Epithelial cell of prostate (primary cell): Measurements from ENCODE around the gene ITGA11.

ENCODE experiments used
- DNase-seq: peaks from one replicate; pipeline ENCODE4 v3.0.0-alpha.2; 2011; ENCODE audit warnings: low read depth, low spot score
- H3K27ac ChIP-seq: fragments of 450-650 bp; 2 replicates; pipeline ENCODE4 v1.5.1; 2017; ENCODE audit warnings: mild to moderate bottlenecking

The ITGA11 gene

DNA sequence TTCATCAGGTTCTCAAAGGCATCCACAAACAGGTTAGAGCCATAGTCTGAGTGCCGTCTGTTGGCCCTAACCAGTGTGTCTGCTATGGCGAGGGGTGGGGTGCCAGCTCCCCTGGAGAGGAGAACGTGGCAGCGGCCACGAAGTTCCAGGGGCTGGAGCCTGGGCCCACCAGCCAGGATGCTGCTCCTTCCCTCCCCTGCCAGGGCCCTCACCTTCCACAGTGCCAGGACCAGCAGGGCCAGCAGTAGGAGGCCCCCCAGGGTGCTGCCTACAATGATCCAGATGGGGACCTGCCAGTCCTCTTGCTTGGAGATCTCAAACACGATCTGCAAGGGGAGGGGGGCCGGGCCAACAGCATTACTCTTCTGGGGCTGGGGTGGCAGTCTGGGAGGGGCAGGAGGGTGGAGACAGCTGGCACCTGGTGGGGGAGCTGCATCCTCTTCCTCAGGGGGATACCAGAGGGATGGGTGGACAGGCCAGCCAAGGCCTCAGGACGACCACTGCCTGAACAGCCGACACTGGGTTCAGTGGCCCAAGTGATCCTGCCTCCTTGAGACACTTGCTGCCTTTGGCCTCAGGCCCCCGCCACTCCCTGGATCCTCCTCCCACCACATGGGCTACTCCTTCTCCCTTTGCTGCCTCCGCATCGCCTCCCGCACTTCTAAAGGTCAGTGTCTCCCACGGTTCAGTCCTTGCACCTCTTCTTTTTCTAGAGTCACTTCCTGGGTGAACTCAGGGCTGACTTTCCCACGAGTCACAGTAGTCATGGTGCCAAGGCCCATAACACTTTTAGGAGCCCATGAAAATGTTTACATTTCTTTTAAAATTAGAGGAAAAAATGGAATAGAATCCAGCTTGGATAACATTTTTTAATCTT, 128.2 kb downstream of the ITGA11 start:
- H3K27ac ChIP-seq, result peak overlapping the region; percentile 56
- DNase-seq, result no peak

DNA sequence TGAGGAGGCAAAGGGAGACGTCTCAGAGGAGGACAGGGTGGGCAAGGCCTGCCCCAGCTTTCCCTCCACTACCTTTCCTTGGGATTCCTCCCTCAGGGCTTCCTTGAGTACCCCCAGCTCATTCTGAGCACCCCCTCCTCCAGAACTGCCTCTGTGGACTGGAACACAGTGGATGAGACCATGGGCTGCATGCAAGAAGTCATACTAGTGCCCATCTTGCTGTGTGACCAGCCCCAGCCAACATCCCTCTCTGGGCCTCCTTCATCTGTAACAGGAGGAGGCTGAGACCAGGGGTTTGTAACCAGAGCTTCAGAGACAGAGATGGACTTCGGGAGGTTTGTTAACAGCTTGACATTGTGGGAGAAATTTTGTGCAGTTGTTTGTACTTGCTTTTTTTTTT, 128.8 kb downstream of the ITGA11 start:
- no peak overlapping the region for H3K27ac ChIP-seq
- DNase-seq, result no peak

DNA sequence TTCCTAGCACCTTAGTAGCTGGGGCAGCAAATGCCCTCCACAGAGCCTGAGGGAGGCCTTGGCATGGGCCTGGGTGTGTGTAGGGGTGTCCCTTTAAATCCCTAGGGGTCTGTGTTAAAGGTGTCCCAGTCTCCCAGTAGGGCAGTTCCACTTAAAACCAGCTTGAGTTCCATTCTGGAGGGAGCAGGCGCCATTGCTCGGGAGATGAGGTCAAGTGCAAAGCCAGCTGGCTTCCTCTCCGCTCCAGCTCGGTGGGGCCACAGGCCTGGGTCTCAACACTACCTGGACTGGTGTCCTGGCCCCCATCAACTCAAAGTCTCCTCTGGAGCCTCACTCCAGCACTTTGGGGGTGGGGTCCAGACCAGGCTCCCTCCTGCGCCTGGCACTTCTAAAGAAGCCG, 129.2 kb downstream of the ITGA11 start:
- DNase-seq, result no peak
- no peak overlapping the region for H3K27ac ChIP-seq

DNA sequence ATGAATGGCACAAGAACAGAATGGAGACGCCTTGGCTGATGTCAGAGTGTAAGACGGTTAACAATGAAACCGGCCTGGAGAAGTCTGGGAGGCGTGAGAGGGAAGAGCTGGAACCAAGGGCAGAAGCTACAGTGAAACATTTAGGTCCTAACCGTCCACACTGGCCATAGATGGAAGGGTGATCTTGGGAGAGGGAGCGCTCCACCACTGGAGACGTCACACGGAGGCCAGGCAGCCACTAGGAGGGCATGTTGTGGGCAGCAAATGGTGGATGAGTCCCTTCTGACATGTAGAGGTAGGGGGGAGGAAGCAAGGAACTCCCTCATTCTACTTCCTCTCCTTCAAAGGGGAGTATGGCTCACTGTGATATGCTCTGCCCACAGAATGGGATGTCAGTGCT, 130.7 kb downstream of the ITGA11 start:
- H3K27ac ChIP-seq, result peak overlapping the region; percentile 4
- no peak for DNase-seq

DNA sequence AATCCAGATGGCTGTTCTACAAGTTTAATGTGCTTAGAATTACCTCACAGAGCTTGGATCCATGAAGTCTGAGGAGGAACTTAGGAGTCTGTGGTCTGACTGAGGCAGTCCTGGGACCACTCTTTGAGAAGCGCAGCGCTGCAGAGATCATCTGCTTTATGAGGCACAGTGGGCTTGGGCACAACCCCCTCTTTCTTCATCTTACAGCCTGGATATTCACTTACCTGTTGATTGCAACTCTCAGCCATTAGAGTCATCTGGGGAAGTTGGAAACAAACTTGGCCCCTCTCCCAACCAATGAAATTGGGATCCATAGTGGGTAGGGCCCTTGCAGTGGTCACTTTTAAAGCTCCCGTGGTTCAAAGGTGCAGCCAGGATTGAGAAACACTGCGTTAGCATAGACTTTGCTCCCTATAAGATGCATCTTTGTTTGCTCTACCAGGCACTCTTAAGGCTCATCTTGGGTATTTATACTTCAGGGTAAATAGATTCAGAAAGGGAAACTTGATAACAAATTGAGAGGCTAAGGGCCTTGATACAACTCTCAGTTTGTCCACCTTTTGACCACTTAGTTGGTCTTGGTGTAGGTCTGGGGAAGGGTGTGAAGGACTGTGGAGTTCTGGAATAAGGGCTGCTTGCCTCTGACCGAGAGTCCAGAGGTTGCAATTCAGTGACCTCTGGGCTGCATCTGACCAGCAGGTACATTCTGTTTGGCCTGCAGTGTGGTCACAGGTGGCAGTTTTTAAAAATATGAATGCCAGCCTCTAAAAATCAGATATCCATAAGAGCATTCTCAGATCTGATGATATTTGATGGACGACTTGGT, 131.6 kb downstream of the ITGA11 start:
- no peak for DNase-seq
- no peak overlapping the region for H3K27ac ChIP-seq

DNA sequence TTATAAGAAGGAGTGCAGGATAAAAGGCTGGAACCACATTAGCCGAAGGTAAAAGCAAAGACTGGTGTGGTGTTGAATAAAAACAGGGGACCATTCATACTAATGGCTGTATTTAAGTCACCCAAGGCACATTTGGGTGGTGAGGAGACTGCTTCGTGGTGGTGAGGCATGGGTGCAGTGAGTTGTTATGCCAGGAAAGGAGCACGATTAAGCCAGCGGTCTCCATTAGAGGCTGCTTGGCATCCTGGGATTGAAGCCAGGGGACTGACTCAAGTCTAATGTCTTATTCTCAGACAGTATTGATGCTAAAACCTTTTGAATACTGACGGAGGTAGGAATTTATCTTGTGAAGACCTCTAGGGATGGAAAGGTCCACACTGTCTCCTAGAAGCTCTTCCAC, 132.5 kb downstream of the ITGA11 start:
- no peak for DNase-seq
- H3K27ac ChIP-seq, result no peak overlapping the region

DNA sequence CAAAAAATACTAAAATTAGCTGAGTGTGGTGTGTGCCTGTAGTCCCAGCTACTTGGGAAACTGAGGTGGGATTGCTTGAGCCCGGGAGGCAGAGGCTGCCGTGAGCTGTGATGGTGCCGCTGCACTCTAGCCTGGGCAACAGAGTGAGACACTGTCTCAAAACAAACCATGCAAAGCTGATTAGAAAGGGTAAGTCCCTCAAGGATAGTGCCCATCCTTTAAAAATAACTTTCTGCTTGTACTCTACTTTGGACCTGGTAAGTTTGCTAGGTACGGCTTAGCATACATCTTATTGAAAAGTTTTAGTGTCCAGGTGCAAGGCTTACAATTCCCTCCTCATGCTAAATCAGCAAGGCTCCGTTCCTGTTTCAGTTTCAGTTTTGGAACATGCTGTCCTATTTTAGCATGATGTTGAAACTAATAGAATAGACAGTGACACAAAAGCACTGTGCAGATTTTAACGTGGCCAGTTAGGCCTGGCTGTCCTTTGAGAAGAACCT, 133.0 kb downstream of the ITGA11 start:
- no peak overlapping the region for H3K27ac ChIP-seq

DNA sequence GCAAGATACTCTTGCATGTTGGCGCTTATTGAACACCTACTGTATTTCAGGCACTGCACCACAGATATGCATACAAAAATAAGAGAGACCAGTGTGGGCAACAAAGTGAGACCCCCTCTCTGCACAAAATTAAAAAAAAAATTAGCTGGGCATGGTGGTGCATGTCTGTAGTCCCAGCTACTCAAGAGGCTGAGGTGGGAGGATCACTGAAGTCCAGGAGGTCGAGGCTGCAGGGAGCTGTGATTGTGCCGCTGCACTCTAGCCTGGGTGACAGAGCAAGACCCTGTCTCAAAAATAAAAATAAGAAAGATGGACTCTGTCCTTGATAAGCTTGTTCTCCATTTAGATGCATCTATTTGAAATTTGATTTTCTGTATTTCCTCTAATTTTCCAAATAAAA, 133.6 kb downstream of the ITGA11 start:
- H3K27ac ChIP-seq, result no peak overlapping the region
- no peak for DNase-seq

More for the DNA sequence above, 133.0 kb downstream of the ITGA11 start:
- no peak for DNase-seq

DNA sequence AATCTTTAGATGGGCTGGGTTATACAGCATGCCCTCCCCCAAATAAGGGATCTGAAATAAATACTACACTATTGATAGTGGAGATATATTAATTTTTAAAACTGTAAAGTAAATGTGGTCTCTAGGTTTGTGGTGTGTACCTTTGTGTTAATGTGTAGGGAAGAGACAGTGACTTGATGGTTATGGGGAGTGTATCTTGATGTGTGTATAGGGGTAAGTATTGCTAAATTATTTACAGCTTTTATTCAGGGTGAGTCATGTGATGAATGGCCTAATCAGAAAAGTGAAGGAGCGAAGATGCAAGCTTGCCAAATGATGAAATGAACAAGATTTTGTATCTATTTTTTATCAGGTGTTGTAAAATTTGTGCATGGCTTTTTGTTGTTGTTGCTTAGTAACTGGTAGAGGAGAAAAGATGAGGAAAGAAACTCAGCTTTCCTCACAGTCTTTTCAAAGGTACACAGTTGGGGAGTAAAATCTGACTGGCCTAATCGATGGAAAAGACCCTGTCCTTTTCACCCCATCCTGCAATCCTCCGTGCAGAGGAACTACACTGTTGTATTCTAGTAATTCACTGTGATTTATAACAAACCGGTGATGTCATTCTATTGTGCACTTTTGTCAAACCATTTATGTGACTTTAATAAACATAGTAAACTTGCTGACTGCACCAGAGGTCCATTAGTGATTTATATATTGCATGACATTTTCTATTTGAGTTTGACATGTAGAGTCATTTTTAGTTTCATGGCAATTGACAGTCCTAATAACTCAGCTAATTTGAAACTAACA, 136.8 kb downstream of the ITGA11 start:
- no peak for DNase-seq
- no peak overlapping the region for H3K27ac ChIP-seq

DNA sequence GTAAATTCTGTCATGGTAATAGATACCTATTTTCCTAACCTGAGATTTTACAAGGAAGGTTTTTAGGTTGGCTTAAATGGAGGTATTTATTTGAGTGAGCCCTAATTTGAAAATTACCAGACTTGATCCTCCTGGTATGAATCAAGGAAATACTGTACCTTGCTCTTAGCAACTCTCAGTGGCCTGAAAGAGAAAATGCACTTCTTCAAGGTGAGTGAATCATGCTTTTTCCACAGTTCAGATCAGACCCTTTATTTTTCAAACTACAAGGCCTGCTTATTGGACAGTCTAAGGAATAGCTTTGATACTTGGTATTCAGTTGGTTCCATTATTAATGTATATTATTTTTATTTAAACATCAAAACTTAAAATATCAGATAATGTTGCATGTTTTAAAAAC, 139.0 kb downstream of the ITGA11 start:
- no peak overlapping the region for H3K27ac ChIP-seq
- DNase-seq, result no peak

DNA sequence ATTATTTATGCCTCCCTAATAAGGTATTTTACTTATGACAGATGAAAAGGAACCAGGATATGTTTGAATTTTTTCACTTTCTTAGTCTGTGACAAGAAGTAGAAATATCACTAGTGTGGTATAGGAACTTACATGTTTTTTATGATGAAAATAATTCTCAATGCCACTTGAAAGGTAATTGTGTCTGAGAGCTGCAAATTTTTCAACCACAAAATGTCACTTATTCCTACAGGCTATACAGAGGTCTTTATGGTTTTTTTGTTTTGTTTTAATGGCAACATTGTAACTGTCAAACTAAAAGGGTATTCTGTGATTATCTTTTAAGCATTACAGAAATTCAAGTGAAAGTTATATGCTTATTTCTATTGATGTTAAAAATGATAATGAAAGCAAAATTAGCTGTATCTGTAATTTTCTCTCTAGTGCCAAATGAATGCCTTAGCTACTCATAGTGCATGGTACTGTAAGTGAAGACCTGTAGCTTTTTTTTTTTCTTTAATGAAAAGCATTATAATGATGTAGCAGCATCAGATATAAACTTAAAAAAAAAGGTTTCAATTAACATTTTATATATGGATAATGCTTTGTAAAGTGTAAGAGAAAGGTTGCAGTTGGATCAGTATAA, 139.7 kb downstream of the ITGA11 start:
- DNase-seq, result no peak

DNA sequence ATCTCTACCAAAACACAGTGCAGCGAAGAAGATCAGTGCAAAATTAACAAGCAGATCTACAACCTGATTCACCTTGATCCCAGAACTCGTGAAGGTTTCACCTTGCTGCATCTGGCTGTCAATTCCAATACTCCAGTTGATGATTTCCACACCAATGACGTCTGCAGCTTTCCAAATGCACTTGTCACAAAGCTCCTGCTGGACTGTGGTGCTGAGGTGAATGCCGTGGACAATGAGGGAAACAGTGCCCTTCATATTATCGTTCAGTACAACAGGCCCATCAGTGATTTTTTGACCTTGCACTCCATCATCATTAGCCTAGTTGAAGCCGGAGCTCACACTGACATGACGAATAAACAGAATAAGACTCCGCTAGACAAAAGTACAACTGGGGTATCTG, 141.2 kb downstream of the ITGA11 start:
- no peak overlapping the region for H3K27ac ChIP-seq
- DNase-seq, result no peak

More for the DNA sequence above, 139.7 kb downstream of the ITGA11 start:
- no peak overlapping the region for H3K27ac ChIP-seq

DNA sequence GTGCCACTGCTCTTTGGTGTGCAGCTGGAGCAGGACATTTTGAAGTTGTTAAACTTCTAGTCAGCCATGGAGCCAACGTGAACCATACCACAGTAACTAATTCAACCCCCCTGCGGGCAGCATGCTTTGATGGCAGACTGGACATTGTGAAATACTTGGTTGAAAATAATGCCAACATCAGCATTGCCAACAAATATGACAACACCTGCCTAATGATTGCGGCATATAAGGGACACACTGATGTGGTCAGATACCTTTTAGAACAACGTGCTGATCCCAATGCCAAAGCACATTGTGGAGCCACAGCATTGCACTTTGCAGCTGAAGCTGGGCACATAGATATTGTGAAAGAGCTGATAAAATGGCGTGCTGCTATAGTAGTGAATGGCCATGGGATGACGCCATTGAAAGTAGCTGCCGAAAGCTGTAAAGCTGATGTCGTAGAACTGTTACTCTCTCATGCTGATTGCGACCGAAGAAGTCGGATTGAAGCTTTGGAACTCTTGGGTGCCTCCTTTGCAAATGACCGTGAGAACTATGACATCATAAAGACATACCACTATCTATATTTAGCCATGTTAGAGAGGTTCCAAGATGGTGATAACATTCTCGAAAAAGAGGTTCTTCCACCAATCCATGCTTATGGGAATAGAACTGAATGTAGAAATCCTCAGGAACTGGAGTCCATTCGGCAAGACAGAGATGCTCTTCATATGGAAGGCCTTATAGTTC, 142.2 kb downstream of the ITGA11 start:
- H3K27ac ChIP-seq, result peak overlapping the region; percentile 30
- DNase-seq, result no peak

DNA sequence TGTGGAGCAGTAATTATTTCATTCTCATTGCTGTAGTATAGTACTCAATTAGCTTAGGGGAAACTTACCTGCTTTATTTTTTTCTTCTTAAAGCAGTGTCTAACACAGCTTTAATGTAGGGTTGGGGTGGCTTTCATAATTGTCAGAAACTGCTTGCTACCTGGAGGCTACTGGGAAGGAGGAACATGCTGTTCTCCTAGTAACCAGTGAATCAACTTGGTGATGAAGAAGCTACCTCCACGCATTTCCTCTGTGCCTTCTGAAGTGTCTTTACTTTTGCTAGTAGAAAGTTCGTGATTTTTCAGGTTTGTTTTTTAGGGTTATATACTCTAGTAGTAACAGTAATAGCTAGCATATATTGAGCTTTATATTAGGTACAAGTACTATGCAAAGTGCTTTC, 142.9 kb downstream of the ITGA11 start:
- DNase-seq, result no peak
- peak overlapping the region; percentile 30 for H3K27ac ChIP-seq

DNA sequence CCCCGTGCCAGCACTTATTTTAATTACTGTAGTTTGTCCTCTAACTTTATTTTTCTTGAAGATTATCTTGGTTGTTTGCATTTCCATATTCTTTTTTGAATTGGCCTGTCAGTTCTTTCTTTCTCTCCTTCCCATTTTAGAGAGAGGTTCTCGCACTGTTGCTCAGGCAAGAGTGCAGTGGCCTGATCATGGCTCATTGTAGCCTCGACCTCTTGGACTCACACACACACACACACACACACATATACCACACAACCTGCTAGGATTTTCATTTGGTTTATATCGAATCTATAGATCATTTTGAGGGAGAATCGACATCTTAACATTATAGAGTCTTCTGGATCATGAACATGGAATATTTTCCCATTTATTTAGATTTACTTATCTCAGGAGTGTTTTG, 145.7 kb downstream of the ITGA11 start:
- H3K27ac ChIP-seq, result peak overlapping the region; percentile 30
- no peak for DNase-seq

DNA sequence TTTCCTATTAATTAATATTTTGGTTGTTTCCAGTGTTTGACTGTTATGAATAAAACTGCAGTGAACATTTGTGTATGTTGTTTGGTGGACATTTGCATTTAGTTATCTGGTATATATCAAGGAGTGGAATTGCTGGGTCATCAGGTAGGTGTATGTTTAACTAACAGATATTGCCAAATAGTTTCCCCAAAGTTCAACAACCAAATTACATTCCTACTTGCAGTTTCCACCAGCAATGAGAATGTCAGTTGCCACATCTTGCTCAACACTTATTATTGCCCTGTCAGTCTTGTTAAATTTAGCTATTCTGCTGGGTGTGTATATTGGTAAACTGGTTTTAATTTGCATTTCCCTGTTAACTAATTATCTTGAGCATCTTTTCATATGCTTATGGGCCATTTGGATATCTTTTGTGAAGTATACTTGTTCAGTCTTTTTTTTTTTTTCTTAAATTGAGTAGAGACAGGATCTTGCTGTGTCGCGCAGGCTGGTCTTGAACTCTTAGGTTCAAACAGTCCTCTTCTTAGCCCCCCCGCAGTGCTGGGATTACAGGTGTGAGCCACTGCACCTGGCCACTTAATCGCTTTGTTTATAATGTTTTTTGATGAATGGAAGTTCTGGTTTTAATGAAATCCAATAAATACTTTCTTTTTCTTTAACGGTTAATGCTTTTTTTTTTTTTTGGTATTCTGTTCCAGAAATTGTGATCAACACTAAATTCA, 146.5 kb downstream of the ITGA11 start:
- H3K27ac ChIP-seq, result no peak overlapping the region
- no peak for DNase-seq

DNA sequence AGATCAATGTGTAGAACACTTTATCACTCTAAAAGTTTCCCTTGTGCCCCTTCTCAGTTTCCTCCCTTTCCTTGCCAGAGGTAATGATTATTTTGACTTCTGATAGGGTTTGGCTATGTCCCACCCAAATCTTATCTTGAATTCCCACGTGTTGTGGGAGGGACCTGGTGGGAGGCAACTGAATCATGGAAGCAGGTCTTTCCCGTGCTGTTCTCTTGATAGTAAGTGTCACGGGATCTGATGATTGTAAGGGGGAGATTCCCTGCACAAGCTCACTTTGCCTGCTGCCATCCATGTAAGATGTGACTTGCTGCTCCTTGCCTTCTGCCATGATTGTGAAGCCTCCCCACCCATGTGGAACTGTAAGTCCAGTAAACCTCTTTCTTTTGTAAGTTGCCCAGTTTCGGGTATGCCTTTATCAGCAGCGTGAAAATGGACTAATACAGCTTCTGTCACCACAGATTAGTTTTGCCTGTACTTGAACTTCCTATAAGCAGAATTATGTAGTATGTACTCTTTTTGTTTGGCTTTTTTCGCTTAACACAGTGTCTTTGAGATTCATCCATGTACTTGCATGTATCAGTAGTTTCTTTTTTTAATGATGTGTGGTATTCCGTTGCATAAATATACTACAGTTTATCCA, 147.2 kb downstream of the ITGA11 start:
- DNase-seq, result no peak
- peak overlapping the region; percentile 5 for H3K27ac ChIP-seq

DNA sequence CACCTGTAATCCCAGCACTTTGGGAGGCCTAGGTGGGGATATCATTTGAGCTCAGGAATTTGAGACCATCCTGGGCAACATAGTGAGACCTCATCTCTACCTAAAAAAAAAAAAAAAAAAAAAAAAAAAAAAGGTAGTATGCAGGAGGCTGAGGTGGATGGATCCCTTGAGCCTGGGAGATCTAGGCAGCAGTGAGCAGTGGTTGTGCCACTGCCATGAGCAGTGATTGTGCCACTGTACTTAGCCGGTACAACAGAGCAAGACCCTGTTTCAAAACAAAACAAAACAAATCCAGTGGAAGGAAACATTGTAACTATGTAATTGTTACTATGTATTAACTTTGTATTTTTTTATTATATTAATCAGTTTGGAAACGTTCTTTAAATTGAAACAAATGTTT, 148.6 kb downstream of the ITGA11 start:
- DNase-seq, result no peak
- H3K27ac ChIP-seq, result peak overlapping the region; percentile 100
